A673 (cell line): Measurements from ENCODE around the gene TLDC2.

ENCODE experiments used
- CTCF ChIP-seq: fragments of 300-800, 200-600 bp; sonication (generic); conservative IDR thresholded peaks from 2 replicates; pipeline ENCODE4 v1.5.1; 2017; ENCODE audit warnings: low read depth, mild to moderate bottlenecking, antibody characterized with exemption, low read length, moderate library complexity, mixed read lengths
- EZH2 ChIP-seq: fragments of 200-600 bp; sonication (generic); IDR thresholded peaks from 2 replicates; pipeline ENCODE4 v1.6.1; 2017; ENCODE audit warnings: borderline replicate concordance, low read depth, mild to moderate bottlenecking, mixed read lengths, antibody characterized with exemption, low read length; ENCODE audit not compliant: poor library complexity, severe bottlenecking

GRCh38 chr20:36855241-36855657, 20.7 kb upstream of the TLDC2 start:
- TF ChIP-seq CTCF: no peak
- TF ChIP-seq EZH2: no peak
